Measurements from ENCODE around the gene IFNL1.
"Not testable (repeated sequence)": the region's sequence is repeated elsewhere in the genome, so short reads cannot be mapped to it uniquely, and the experiment has no call there.

The IFNL1 gene

GRCh38 chr19:39304185-39304513 is 7.9 kb downstream of the IFNL1 start:
- DNase-seq (ENCODE audit: low read depth), result no peak
- H3K4me3 ChIP-seq (ENCODE audit: control insufficient read depth, low read depth, low read length), result no peak overlapping the region
- no peak for TF ChIP-seq CTCF (conservative IDR thresholded peaks at IDR 0.05; ENCODE audit: control insufficient read depth, insufficient read depth, low read depth, low read length)

- DNase-seq (ENCODE audit: low read depth), result no peak
- TF ChIP-seq CTCF (conservative IDR thresholded peaks at IDR 0.05; ENCODE audit: control insufficient read depth, insufficient read depth, low read depth, low read length), result no peak
- no peak overlapping the region for H3K4me3 ChIP-seq (ENCODE audit: control insufficient read depth, low read depth, low read length)
These were observed 8.7 kb downstream of the IFNL1 start for GRCh38 chr19:39304701-39305571.

DNA sequence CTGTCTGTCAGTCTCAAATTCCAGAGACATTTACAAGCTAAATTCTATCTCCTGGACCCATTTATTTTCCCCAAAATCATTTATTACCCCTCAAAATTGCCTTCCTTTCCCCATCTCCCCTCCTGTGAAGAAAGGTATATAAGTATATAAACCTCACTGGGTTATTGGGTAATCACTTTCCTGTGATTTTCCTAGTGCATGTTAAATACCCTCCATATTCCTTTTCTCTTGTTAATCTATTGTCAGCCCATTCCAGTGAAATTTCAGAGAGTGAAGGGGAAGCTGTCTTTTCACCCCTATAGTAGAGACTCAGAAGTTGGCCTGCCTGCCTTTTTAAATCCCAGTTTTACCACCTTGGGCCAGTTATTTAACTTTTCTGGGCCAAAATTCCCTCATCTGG is 9.9 kb downstream of the IFNL1 start:
- no peak for TF ChIP-seq CTCF (conservative IDR thresholded peaks at IDR 0.05; ENCODE audit: control insufficient read depth, insufficient read depth, low read depth, low read length)
- DNase-seq (ENCODE audit: low read depth), result no peak
- no peak overlapping the region for H3K4me3 ChIP-seq (ENCODE audit: control insufficient read depth, low read depth, low read length)

DNA sequence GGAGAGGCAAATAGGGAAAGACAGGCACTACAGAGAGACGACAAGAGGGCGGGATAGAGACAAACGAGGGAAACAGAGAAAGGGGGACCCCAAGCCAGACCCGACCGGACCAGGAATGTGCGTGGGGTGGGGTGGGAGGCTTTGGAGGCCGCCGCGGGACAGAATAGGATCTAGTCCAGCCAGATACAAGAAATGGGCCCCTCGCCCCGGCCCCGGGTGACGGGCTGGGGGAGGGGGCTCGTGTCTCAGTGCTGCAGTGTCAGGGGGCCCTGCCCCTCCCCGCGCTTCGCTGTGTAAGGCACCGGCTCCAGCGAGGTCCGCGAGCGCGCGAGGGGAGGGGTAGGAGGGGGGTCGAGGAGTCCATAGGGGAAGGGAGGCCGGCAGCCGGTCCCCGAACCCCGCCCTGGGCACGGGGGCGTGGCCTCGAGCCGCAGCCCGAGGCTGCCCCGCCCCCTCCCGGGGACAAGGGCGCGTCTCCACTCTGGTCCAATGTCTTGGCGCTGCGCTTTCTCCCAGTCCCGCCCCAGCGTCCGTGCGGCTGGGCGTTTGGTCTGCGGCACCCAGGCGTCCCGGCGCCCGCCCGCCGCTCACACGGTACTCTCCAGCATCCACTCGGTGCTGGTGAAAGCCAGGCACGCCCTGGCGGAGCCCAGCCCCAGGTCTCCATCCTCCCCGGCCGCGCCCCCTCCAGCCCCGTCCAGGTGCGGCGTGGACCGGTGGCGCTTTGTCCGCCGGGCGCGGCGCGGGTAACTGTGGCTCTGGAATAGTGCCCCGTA is 11.0 kb downstream of the IFNL1 start:
- no peak overlapping the region for H3K4me3 ChIP-seq (ENCODE audit: control insufficient read depth, low read depth, low read length)
- no peak for TF ChIP-seq CTCF (conservative IDR thresholded peaks at IDR 0.05; ENCODE audit: control insufficient read depth, insufficient read depth, low read depth, low read length)
- no peak for DNase-seq (ENCODE audit: low read depth)

DNA sequence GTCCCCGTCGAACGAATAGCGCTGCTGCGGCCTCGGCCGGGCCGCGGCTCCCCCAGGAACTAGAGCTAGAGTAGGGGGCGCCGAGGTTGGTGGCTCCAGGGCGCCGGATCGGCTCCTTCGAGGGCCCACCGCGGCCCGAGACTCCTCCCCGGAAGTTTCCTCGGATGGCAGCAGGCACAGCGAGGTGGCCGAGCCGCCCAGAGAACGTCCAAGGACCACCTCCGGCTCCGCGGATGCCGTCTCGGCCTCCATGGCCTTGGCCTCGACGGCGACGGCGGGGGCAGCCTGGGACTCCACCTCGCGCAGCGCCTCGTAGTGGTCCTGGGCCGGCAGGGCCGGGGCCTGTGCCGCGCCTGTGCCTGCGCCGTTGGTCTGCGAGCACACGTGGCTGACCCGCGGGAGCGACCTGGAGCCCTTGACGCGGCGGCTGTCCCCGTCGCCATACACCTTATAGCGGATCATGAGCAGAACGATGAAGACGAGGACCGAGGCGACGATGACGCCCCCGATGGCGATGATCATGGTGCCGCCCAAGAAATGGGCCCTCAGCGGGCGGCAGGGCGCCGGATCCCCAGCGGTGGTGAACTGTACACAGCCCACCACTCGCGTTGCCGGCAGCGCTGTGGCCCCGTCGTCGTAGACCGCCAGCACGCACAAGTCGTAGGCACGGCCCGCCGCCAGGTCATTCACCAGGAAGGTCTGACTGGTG is 11.8 kb downstream of the IFNL1 start:
- no peak for DNase-seq (ENCODE audit: low read depth)
- H3K4me3 ChIP-seq (ENCODE audit: control insufficient read depth, low read depth, low read length), result no peak overlapping the region
- TF ChIP-seq CTCF (conservative IDR thresholded peaks at IDR 0.05; ENCODE audit: control insufficient read depth, insufficient read depth, low read depth, low read length), result no peak

GRCh38 chr19:39308531-39309304 is 12.5 kb downstream of the IFNL1 start:
- no peak for TF ChIP-seq CTCF (conservative IDR thresholded peaks at IDR 0.05; ENCODE audit: control insufficient read depth, insufficient read depth, low read depth, low read length)
- no peak overlapping the region for H3K4me3 ChIP-seq (ENCODE audit: control insufficient read depth, low read depth, low read length)
- DNase-seq (ENCODE audit: low read depth), result no peak

DNA sequence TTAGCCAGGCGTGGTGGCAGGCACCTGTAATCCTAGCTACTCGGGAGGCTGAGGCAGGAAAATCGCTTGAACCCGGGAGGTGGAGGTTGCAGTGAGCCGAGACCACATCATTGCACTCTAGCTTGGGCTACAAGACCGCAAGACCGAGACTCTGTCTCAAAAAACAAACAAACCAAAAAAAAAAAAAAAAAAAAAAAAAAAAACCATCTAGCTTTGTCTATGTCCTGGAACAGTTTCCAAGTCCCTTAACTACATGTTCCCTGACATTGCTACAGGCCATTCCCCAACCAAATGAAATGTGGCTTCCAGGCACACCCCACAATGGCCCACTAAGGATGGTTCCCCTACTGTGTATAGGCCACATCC is 13.1 kb downstream of the IFNL1 start:
- not testable (repeated sequence) for DNase-seq (ENCODE audit: low read depth); H3K4me3 ChIP-seq (ENCODE audit: control insufficient read depth, low read depth, low read length)

Data from fibroblast of mammary gland (primary cell).